A673 (cell line): ENCODE measurements around the gene TGIF2. TPM values are rescaled to one million over a fixed set of nuclear protein-coding genes. Genes with fewer than 3 reads are reported as not detected.

Experiments
- BruUV-seq: library from RNA; stranded (reverse); fragments of 400-500 nt; replicated peaks from 2 replicates; lab custom pipeline; 2021; lab: Mats Ljungman, UMichigan
- CTCF ChIA-PET: fragments of 300-600 bp; sonication (Branson Sonifier 250); formaldehyde crosslinking; loops from one replicate; lab custom pipeline; 2022; ENCODE audit warnings: antibody characterized with exemption; lab: Charles Lee
- POLR2A ChIA-PET: fragments of 300-600 bp; sonication (Branson Sonifier 250); formaldehyde crosslinking; loops from one replicate; lab custom pipeline; 2022; ENCODE audit warnings: antibody characterized with exemption; ENCODE audit not compliant: low non-redundant PET; lab: Charles Lee
- DNase-seq: peaks from one replicate; pipeline ENCODE4 v3.0.0-alpha.2; 2015; ENCODE audit warnings: low spot score
- H3K27ac ChIP-seq: fragments of 200-600 bp; sonication (generic); 2 replicates; pipeline ENCODE4 v1.5.1; 2016; ENCODE audit warnings: mixed run types, low read depth, mild to moderate bottlenecking, mixed read lengths, antibody characterized with exemption, low read length; ENCODE audit not compliant: poor library complexity, severe bottlenecking
- H3K27me3 ChIP-seq: fragments of 200-600 bp; sonication (generic); replicated peaks from 2 replicates; pipeline ENCODE4 v1.6.1; 2017; ENCODE audit warnings: mixed run types, low read depth, mild to moderate bottlenecking, mixed read lengths, antibody characterized with exemption, low read length; ENCODE audit not compliant: insufficient read depth, poor library complexity
- H3K36me3 ChIP-seq: fragments of 200-600 bp; sonication (generic); 2 replicates; pipeline ENCODE4 v1.6.1; 2016; ENCODE audit warnings: mixed run types, mild to moderate bottlenecking, mixed read lengths, antibody characterized with exemption, low read length; ENCODE audit not compliant: insufficient read depth, poor library complexity, severe bottlenecking
- H3K4me1 ChIP-seq: fragments of 200-600 bp; sonication (generic); 2 replicates; pipeline ENCODE4 v1.6.1; 2017; ENCODE audit warnings: mixed run types, mild to moderate bottlenecking, mixed read lengths, antibody characterized with exemption, low read length; ENCODE audit not compliant: insufficient read depth, poor library complexity, severe bottlenecking
- H3K4me3 ChIP-seq: fragments of 200-600 bp; sonication (generic); 2 replicates; pipeline ENCODE4 v1.5.1; 2016; ENCODE audit warnings: low read depth, mixed run types, mild to moderate bottlenecking, mixed read lengths, low read length; ENCODE audit not compliant: poor library complexity, severe bottlenecking
- H3K9me3 ChIP-seq: fragments of 200-600 bp; sonication (generic); 2 replicates; pipeline ENCODE4 v1.6.1; 2016; ENCODE audit warnings: mixed run types, low read depth, mild to moderate bottlenecking, mixed read lengths, antibody characterized with exemption, low read length; ENCODE audit not compliant: poor library complexity, severe bottlenecking
- CTCF ChIP-seq: fragments of 300-800, 200-600 bp; sonication (generic); conservative IDR thresholded peaks from 2 replicates; pipeline ENCODE4 v1.5.1; 2017; ENCODE audit warnings: low read depth, mild to moderate bottlenecking, antibody characterized with exemption, low read length, moderate library complexity, mixed read lengths
- EZH2 ChIP-seq: fragments of 200-600 bp; sonication (generic); IDR thresholded peaks from 2 replicates; pipeline ENCODE4 v1.6.1; 2017; ENCODE audit warnings: borderline replicate concordance, low read depth, mild to moderate bottlenecking, mixed read lengths, antibody characterized with exemption, low read length; ENCODE audit not compliant: poor library complexity, severe bottlenecking
- intact Hi-C: fragments of 100-400 bp; cut with micrococcal nuclease; formaldehyde crosslinking; loops from one replicate; pipeline ENCODE4 v1.10.0; 2022; ENCODE audit not compliant: unreplicated experiment
- total RNA-seq: library from RNA; stranded (reverse); gene quantifications from 2 replicates; pipeline ENCODE4 v1.2.3, GENCODE V29; 2021

The TGIF2 gene
- total RNA-seq, 1 experiment from 2014 or later = 59.0 TPM

- Histone ChIP-seq H3K36me3 (peaks cover 22% of the 10 kb centered on the region), H3K27me3 (no peaks in the 10 kb centered on the region), H3K4me1 (peaks cover 10% of the 10 kb centered on the region), H3K4me3 (peak overlapping the region; percentile 95), H3K27ac (peak overlapping the region; percentile 95), H3K9me3 (no peaks in the 10 kb centered on the region)
- TSS peak; percentile 91 for BruUV-seq
- ChIA-PET POLR2A (no interaction called here), CTCF (interaction anchor here (0.7 to 1.0 kb wide), 3 partner anchors 16 to 99 kb away, joined by 4 to 6 read pairs (median 4); no protein-coding TSS in a partner anchor)
- DNase-seq = no peak
- no peak for TF ChIP-seq EZH2
- no peak for TF ChIP-seq CTCF
- intact Hi-C loops = no loop called here
Measured at GRCh38 chr20:36604952-36605398, 31.6 kb downstream of the TGIF2 start.

GRCh38 chr20:36605399-36606157 is 32.2 kb downstream of the TGIF2 start, which contains the start of gene RAB5IF:
RAB5IF (plus strand) TSS chr20:36605779; CDS start chr20:36605952, 173 bp downstream.
- BruUV-seq = no TSS peak
- Histone ChIP-seq H3K27me3 (no peaks in the 10 kb centered on the region), H3K4me1 (peaks cover 10% of the 10 kb centered on the region), H3K27ac (peak within 1 kb of the TSS; percentile 95), H3K36me3 (peaks cover 28% of the 10 kb centered on the region), H3K9me3 (no peaks in the 10 kb centered on the region), H3K4me3 (peak within 1 kb of the TSS; percentile 95)
- intact Hi-C loops = no loop called here
- ChIA-PET POLR2A (no interaction called here), CTCF (interaction anchor here (0.6 to 1.0 kb wide), 6 partner anchors 10 to 256 kb away, joined by 3 to 4 read pairs (median 4); partner anchors contain the start of gene TGIF2)
- peak; percentile 99 for DNase-seq
- TF ChIP-seq CTCF (peak; percentile 97), EZH2 (no peak)

GRCh38 chr20:36606158-36607066 is 33.0 kb downstream of the TGIF2 start:
- Histone ChIP-seq H3K4me3 (peak overlapping the region; percentile 95), H3K36me3 (peaks cover 35% of the 10 kb centered on the region), H3K9me3 (no peaks in the 10 kb centered on the region), H3K4me1 (peaks cover 10% of the 10 kb centered on the region), H3K27me3 (no peaks in the 10 kb centered on the region), H3K27ac (peak overlapping the region; percentile 95)
- TF ChIP-seq CTCF (no peak), EZH2 (no peak)
- DNase-seq = peak; percentile 49
- ChIA-PET POLR2A (no interaction called here), CTCF (interaction anchor here (0.6 to 0.7 kb wide), 5 partner anchors 10 to 991 kb away, joined by 3 to 6 read pairs (median 3); partner anchors contain the start of genes SPAG4 and TGIF2)
- intact Hi-C loops = no loop called here
- TSS peak; percentile 49 for BruUV-seq
